Measurements from ENCODE around the gene CPT1A.
A peak's percentile ranks its signal among the peaks of the same experiment; 100 is the strongest.

Gene CPT1A

DNA sequence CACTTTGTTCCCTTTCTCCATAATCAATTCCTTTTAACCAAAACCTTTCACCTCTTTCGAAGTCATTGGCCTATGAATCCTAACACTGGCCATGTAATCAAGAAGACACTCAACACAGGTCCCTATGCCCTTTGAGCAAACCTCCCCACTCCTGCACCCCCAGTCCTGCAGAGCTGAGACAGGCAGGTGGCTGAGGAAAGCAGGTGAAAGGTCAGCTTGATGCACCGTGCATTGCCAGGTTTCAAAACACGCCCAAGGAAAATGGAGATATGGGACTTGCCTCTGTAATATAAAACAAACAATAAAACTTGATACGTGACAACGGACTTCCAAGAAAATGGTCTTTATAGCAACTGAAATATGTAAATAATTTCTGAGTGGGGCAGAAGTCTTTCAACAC is 10.6 kb downstream of the CPT1A start:
- no peak for DNase-seq (ENCODE audit: low spot score)

DNA sequence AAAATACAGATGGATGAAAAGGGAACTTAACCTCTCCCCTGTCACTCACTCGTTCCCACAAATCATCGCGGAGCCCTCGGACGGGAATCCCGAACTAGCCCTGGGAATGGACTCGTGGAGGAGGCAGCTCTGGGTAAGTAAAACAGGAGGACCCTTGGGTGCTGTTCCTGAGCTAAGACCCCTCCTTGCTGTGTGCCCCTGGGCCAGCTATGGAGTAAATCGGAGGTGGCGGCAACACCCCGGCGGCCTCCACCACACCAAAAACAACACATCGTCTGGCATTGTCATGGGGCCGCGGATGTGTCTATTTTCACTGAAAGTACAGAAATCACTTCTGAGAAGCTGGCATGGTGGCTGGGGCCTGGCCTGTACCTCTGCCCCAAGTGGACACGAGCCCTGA is 12.1 kb downstream of the CPT1A start:
- no peak for DNase-seq (ENCODE audit: low spot score)

DNA sequence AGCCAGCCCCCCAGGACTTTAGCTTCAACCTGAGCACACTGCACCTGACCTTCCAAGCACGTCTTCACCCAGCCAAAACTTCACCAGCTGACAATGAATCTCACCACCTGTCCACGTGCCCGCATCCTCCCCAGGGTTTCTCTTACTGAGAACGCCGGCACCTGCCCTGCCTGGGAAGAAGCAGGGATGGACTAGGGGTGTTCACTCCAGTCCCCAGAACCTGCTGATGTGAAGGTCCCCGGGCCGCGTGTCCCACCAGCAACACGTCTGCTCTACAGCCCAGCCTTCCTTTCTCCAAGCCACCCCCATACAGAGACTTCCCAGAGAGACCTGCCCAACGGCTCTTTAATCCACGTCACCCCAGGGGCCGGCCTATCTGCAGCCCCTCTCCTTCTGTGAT is 12.8 kb downstream of the CPT1A start:
- DNase-seq (ENCODE audit: low spot score): no peak

DNA sequence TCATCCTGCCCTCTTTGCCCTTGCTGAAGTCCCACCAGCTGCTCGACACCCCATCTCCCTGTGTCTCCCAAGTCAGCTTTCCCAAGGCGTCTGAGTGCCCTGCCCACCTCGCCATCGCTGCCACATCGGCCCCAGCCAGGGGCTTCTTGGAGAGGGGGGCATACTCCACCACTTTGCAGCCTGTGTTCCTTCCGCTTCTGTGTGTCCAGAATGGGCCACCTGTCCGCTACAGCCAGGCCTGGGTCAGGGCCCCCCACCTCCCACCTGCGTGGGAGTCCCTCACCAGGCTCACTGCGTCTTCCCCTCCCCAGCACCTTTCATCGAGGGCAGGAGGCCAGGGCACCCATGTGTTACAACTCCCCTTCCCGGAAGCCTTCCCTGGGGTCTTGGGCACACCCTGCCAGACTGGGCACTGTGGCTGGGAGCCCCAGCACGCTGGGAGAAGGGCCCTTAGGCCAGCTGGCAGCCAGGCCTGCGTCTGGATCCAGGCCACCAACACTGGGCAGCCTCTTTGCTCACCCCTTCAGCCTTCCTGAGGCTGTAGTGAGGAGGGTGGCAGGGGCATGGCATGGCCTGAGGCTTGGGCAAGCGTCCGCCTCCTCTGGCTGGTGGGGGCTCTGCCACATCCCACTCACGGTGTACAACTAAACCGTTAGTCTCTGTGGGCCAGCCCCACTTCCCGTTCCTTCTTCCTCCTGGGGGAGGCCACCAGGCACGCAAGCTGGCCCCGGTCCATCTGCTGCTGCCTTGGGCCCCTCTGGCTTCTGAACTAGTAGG is 13.4 kb downstream of the CPT1A start:
- DNase-seq (ENCODE audit: low spot score): no peak

GRCh38 chr11:68827733-68828132 is 14.0 kb downstream of the CPT1A start:
- no peak for DNase-seq (ENCODE audit: low spot score)

DNA sequence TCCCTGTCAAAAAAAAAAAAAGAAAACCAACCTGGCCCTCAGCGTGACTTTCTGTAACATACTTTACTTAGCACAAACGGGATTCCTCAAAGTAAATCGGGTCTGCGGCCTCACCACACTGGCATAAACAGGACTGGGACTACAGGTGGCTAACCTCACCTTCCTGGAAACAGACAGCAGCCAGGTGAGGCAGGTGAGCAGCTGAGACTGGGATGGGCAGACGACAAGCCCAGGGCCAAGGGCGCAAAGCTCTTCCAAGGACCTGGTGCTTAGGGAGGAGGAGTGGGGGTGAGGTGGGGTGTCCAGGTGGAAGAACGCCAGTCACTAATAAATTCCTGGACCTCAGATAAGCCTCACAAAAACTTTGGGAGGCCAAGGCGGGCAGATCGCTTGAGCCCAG is 15.0 kb downstream of the CPT1A start:
- no peak for DNase-seq (ENCODE audit: low spot score)

DNA sequence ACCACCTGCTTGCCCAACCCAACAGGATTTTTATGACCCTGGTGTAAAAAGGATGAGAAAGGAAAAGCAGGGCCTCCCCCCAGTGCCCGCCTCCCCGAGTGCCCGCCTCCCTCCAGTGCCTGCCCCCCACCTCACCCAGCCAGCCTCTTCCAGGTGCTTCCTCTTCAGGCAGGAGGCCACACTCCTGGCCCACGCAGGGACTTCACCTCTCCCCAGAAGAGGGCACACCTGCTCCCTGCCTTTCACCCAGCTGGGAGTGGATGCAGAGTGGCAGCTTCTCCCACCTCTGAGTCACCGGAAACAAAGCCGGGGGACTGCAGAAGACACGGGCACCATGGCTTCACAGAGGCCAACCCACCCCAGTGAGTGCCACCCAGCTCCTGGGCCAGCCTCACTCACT is 16.1 kb downstream of the CPT1A start:
- DNase-seq (ENCODE audit: low spot score): peak; percentile 68

GRCh38 chr11:68822546-68822945 is 19.2 kb downstream of the CPT1A start:
- no peak for DNase-seq (ENCODE audit: low spot score)

DNA sequence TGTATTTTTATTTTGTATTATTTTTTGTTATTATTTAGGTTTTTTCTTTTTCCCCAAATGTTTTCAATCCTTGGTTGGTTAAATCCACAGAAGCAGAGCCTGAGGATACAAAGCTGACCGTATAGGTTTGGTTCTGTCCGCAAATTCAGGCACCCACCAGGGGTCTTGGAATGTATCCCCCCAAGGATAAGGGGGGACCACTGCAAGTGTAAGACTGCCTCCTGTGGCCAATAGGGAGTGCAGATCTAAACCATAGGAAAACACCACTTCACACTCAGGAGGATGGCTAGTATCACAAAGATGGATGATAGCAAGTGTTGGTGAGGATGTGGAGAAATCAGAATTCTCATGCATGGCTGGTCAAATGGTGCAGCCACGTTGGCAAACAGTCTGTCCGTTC is 20.0 kb downstream of the CPT1A start:
- DNase-seq (ENCODE audit: low spot score): no peak

GRCh38 chr11:68819362-68819761 is 22.4 kb downstream of the CPT1A start:
- DNase-seq (ENCODE audit: low spot score): no peak

DNA sequence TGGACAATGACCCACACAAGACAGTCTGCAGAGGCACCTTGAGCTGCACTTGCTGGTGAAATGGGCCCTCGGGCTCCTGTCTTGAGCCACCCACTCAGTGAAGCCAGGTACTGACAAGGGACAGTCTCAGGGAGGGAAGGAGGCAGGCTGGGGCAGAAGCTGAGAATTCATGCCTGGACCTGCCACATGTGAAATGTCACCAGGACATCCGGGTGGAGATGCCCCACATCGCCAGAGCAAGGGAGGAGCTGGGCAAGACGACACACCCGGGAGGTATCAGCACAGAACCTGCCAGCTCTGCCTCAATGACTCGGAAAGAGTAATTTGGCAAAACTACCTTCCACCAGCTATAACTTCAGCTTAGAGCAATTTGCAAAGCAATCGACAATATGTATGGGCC is 23.5 kb downstream of the CPT1A start:
- no peak for DNase-seq (ENCODE audit: low spot score)

- DNase-seq (ENCODE audit: low spot score): no peak
Observed at GRCh38 chr11:68817554-68817953, 24.2 kb downstream of the CPT1A start.

DNA sequence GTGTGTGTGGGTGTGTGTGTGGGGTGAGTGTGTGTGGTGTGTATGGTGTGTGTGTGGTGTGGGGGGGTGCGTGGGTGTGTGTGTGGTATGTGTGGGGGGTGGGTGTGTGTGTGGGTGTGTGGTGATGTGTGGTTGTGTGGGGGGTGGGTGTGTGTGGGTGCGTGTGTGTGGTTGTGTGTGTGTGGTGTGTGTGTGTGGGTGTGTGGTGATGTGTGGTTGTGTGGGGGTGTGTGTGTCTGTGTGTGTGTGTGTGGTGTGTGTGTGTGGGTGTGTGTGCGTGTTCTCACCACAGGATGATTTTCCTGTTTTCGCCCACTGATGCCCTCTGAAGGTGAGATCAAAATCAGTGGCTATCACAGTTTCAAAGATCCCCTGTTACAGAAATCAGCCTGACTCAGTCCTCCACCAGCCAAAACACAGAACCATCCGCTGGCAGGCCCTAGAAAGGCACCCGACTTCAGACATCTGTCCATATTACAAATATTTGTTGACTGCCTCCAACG is 24.7 kb downstream of the CPT1A start:
- peak; percentile 12 for DNase-seq (ENCODE audit: low spot score)

GRCh38 chr11:68816251-68816776 is 25.4 kb downstream of the CPT1A start:
- no peak for DNase-seq (ENCODE audit: low spot score)

DNA sequence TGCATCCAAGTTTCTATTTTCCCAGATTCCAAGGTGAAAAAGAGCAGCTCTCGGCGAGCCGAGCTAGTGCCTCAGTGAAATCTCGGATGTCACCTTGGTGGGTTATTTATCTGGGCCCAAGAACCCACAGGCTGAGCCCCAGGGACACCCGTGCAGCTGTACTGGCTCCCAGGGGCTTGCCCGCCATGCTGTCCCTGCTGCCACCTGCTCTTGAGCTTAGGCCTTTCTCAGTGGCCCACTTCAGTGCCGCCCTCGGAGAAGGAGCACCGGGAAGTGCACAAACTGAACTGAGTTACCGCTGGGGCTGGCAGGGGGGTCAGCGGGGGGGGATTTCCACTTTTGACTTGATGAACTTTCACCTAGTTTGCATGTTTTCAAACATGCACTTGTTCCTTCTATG is 27.9 kb downstream of the CPT1A start:
- DNase-seq (ENCODE audit: low spot score): no peak

DNA sequence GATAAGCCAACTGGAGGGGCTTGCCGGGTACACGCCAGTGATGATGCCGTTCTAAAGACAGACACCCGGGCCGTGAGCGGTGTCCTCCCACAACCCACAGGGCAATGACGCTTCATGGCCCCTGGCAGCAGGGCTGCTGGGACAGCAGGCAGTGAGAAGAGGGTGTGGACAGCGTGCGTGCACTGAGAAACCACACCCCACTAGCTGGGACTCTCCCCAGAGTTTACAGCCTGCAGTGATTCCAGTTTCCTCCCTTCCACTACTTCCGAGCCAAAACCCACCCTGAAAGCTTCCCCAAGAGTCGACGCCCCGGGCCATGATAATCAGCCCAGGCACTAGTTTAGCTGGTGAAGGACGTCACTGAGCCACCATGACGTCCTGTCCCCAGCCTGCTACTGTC is 29.2 kb downstream of the CPT1A start:
- no peak for DNase-seq (ENCODE audit: low spot score)

GRCh38 chr11:68810164-68810563 is 31.6 kb downstream of the CPT1A start:
- DNase-seq (ENCODE audit: low spot score): no peak

- no peak for DNase-seq (ENCODE audit: low spot score)
Observed at GRCh38 chr11:68809506-68809905, 32.2 kb downstream of the CPT1A start.

GRCh38 chr11:68808787-68809186 is 32.9 kb downstream of the CPT1A start:
- DNase-seq (ENCODE audit: low spot score): no peak

GRCh38 chr11:68806931-68807844 is 34.5 kb downstream of the CPT1A start:
- no peak for DNase-seq (ENCODE audit: low spot score)

- no peak for DNase-seq (ENCODE audit: low spot score)
Observed at GRCh38 chr11:68804786-68805185, 36.9 kb downstream of the CPT1A start.

DNA sequence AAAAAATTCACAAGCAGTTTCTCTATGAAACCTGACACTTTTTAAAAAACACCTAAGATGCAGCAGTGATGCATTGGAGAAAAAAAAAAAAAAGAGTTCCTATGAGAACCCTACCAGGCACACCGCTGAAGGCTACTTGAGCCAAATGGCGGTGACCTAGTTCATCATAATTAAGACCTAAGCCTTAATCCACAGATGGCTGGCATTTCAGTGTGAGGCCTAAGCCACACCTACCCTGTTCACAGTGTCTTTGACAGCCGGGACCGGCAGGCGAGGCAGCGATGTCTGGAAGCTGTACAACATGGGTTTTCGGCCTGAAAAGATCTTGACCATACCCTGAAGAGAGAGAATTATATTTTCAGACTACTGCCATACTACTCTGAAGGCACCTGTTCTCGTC is 38.0 kb downstream of the CPT1A start:
- DNase-seq (ENCODE audit: low spot score): no peak
